ENCODE data around the gene KRT32. TPM values are rescaled to one million over a fixed set of nuclear protein-coding genes. Genes with fewer than 3 reads are reported as not detected.

The KRT32 gene
- total RNA-seq (2014; rRNA removed; shearing (Covaris generic)) = not detected in 2 replicates
- total RNA-seq (2022) = not detected in 2 replicates
- not detected for Bru-seq, nascent RNA
- BruChase-seq, experiment 1, labeled RNA remaining after a 6-hour chase = not detected
- not detected for BruChase-seq, experiment 2, labeled RNA remaining after a 2-hour chase
- long read RNA-seq = 0 reads

DNA sequence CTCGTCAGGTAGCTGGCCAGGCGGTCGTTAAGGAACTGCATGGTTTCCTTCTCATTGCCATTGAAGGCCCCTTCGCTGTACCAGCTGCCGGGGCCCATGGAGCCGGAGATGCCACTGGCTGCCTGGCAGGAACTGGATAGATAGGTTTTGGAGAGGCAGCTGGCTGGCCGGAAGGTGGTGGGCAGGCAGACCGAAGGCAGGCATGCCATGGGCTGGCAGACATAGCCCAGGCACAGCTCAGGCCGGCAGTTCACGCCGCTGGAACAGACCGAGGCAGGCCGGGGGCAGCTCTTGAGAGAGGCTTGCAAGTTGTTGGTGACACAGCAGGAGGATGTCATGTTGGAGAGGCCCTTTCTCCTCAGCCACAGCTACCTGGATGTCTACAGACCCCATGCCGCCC is at the start of gene KRT32:
Gene KRT32, minus strand, starts transcription at position 399 of the 400 bp plus-strand sequence. Its CDS starts 61 bp downstream, at position 338.
- TF ChIP-seq, protein P1, sequence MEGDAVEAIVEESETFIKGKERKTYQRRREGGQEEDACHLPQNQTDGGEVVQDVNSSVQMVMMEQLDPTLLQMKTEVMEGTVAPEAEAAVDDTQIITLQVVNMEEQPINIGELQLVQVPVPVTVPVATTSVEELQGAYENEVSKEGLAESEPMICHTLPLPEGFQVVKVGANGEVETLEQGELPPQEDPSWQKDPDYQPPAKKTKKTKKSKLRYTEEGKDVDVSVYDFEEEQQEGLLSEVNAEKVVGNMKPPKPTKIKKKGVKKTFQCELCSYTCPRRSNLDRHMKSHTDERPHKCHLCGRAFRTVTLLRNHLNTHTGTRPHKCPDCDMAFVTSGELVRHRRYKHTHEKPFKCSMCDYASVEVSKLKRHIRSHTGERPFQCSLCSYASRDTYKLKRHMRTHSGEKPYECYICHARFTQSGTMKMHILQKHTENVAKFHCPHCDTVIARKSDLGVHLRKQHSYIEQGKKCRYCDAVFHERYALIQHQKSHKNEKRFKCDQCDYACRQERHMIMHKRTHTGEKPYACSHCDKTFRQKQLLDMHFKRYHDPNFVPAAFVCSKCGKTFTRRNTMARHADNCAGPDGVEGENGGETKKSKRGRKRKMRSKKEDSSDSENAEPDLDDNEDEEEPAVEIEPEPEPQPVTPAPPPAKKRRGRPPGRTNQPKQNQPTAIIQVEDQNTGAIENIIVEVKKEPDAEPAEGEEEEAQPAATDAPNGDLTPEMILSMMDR (conservative IDR thresholded peaks at IDR 0.05; ENCODE audit: low read length) = no peak
- TF ChIP-seq EZH2phosphoT487 (IDR thresholded peaks at IDR 0.05; ENCODE audit: borderline replicate concordance, low read depth, low read length) = no peak
- DNase-seq (ENCODE audit: low spot score) = no peak
- H4K20me1 ChIP-seq (ENCODE audit: insufficient read depth, low read length) = no peaks in the 10 kb centered on the region
- ChIA-PET POLR2A (no interaction called here), CTCF (ENCODE audit: unreplicated experiment) (no interaction called here)
- no TSS peak for BruUV-seq (replicated peaks)
- intact Hi-C loops (cut with micrococcal nuclease; ENCODE audit: unreplicated experiment) = no loop called here
- no peak within 1 kb of the TSS for H3K4me2 ChIP-seq (ENCODE audit: low read length)
- H3K36me3 ChIP-seq (ENCODE audit: insufficient read depth, low read length) = no peaks in the 10 kb centered on the region
- H3K9me2 ChIP-seq (ENCODE audit: insufficient read depth, low read length) = no peaks in the 10 kb centered on the region
- H2AFZ ChIP-seq (ENCODE audit: low read length) = no peak within 1 kb of the TSS
- no peaks in the 10 kb centered on the region for H3K79me2 ChIP-seq (ENCODE audit: insufficient read depth, low read depth, low read length)
- H3K27ac ChIP-seq (ENCODE audit: low read depth, low read length, poor library complexity, severe bottlenecking) = no peak within 1 kb of the TSS
- H3K4me1 ChIP-seq (ENCODE audit: insufficient read depth, low read length, poor library complexity, severe bottlenecking) = no peaks in the 10 kb centered on the region
- H3K4me3 ChIP-seq (ENCODE audit: low read depth, low read length, poor library complexity, severe bottlenecking) = no peak within 1 kb of the TSS
- H3K9me3 ChIP-seq (ENCODE audit: low read length) = no peaks in the 10 kb centered on the region

DNA sequence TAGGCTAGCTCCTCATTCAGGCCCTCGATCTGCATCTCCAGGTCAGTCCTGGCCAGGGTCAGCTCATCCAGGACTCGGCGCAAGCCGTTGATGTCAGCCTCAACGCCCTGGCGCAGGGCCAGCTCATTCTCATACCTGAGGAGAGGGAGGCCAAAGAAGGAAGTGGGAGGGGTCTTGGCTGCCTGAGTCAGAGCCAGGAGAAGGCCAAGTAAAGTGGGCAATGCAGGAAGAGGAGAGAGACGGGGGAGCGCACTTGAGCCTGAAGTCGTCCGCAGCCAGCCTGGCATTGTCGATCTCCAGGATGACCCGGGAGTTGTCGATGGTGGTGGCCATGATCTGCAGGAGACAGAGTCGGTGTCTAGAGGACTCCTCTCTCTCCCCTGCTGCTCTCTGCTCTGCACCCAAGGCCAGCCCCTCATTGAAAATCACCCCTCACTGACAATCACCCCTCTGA is 49.7 kb upstream of the KRT32 start:
- ChIA-PET POLR2A (no interaction called here), CTCF (ENCODE audit: unreplicated experiment) (no interaction called here)
- TF ChIP-seq EZH2phosphoT487 (IDR thresholded peaks at IDR 0.05; ENCODE audit: borderline replicate concordance, low read depth, low read length) = no peak
- TF ChIP-seq, protein P1 (conservative IDR thresholded peaks at IDR 0.05; ENCODE audit: low read length) = no peak
- H3K36me3 ChIP-seq (ENCODE audit: insufficient read depth, low read length) = no peaks in the 10 kb centered on the region
- no peak overlapping the region for H3K4me3 ChIP-seq (ENCODE audit: low read depth, low read length, poor library complexity, severe bottlenecking)
- no TSS peak for BruUV-seq (replicated peaks)
- no peaks in the 10 kb centered on the region for H3K79me2 ChIP-seq (ENCODE audit: insufficient read depth, low read depth, low read length)
- no peak overlapping the region for H3K27ac ChIP-seq (ENCODE audit: low read depth, low read length, poor library complexity, severe bottlenecking)
- H3K9me2 ChIP-seq (ENCODE audit: insufficient read depth, low read length) = no peaks in the 10 kb centered on the region
- intact Hi-C loops (cut with micrococcal nuclease; ENCODE audit: unreplicated experiment) = no loop called here
- no peak for DNase-seq (ENCODE audit: low spot score)
- no peaks in the 10 kb centered on the region for H4K20me1 ChIP-seq (ENCODE audit: insufficient read depth, low read length)
- no peak overlapping the region for H2AFZ ChIP-seq (ENCODE audit: low read length)
- no peaks in the 10 kb centered on the region for H3K4me1 ChIP-seq (ENCODE audit: insufficient read depth, low read length, poor library complexity, severe bottlenecking)
- no peak overlapping the region for H3K4me2 ChIP-seq (ENCODE audit: low read length)
- H3K9me3 ChIP-seq (ENCODE audit: low read length) = no peaks in the 10 kb centered on the region

DNA sequence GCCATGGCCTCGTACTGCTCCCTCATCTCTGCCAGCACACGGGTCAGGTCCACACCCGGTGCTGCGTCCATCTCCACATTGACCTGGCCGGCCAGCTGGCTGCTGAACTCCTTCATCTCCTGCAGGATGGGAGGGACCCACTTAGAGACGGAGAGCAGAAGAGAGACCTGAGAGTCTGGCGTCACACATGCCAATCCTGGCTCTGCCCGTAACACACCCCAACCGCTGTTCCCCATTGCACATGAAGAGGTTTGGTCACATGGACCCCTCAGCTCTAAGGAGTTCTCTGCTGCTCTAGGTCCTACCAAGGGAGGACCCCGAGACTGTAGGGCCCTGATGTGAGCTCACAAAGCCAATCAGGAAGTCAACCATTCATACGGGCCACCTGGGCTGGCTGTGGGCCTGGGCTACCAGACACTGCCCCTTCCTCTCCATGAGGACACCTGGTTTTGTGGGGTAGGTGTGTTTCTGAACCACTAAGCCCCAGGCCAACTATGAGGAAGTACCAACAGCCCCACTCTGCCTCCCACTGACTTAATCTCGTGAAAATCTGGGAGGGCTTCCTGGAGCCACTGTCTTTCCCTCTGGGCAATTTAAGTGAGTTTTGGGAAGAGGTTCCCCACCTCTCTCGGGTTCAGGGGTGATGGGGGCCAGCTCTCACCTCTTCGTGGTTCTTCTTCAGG is 49.1 kb upstream of the KRT32 start:
- POLR2A ChIA-PET = no interaction called here
- TF ChIP-seq EZH2phosphoT487 (IDR thresholded peaks at IDR 0.05; ENCODE audit: borderline replicate concordance, low read depth, low read length) = no peak
- TF ChIP-seq, protein P1 (conservative IDR thresholded peaks at IDR 0.05; ENCODE audit: low read length) = no peak
- CTCF ChIA-PET (ENCODE audit: unreplicated experiment) = no interaction called here
- no peaks in the 10 kb centered on the region for H3K79me2 ChIP-seq (ENCODE audit: insufficient read depth, low read depth, low read length)
- H3K9me3 ChIP-seq (ENCODE audit: low read length) = no peaks in the 10 kb centered on the region
- no peaks in the 10 kb centered on the region for H3K36me3 ChIP-seq (ENCODE audit: insufficient read depth, low read length)
- H3K9me2 ChIP-seq (ENCODE audit: insufficient read depth, low read length) = no peaks in the 10 kb centered on the region
- H2AFZ ChIP-seq (ENCODE audit: low read length) = no peak overlapping the region
- BruUV-seq (replicated peaks) = no TSS peak
- H3K4me3 ChIP-seq (ENCODE audit: low read depth, low read length, poor library complexity, severe bottlenecking) = no peak overlapping the region
- no peak for DNase-seq (ENCODE audit: low spot score)
- H4K20me1 ChIP-seq (ENCODE audit: insufficient read depth, low read length) = no peaks in the 10 kb centered on the region
- H3K27ac ChIP-seq (ENCODE audit: low read depth, low read length, poor library complexity, severe bottlenecking) = no peak overlapping the region
- no peaks in the 10 kb centered on the region for H3K4me1 ChIP-seq (ENCODE audit: insufficient read depth, low read length, poor library complexity, severe bottlenecking)
- intact Hi-C loops (cut with micrococcal nuclease; ENCODE audit: unreplicated experiment) = no loop called here
- no peak overlapping the region for H3K4me2 ChIP-seq (ENCODE audit: low read length)
